SK-N-SH (cell line): ENCODE data around the gene ANKRD50. TPM values are rescaled to one million over a fixed set of nuclear protein-coding genes. Genes with fewer than 3 reads are reported as not detected.

Experiments
- CTCF ChIA-PET: fragments of 300-600, 350-600 bp; formaldehyde crosslinking; extraction: SDS; loops from one replicate; lab custom pipeline; 2021; lab: Yijun Ruan, JAX
- POLR2A ChIA-PET: fragments of 350-600 bp; sonication (Branson Sonifier 250); formaldehyde crosslinking; extraction: SDS; loops from one replicate; lab custom pipeline; 2020; ENCODE audit warnings: antibody characterized with exemption, inconsistent platforms; lab: Yijun Ruan, JAX
- DNase-seq: peaks from one replicate; pipeline ENCODE4 v3.0.0; 2012
- H2AFZ ChIP-seq: fragments of 200-600 bp; sonication (generic); 2 replicates; pipeline ENCODE4 v1.8.1; 2016; ENCODE audit warnings: antibody characterized with exemption, mild to moderate bottlenecking, low read depth
- H3F3A ChIP-seq: fragments of 200-600 bp; sonication (generic); replicated peaks from 2 replicates; pipeline ENCODE3; 2016; ENCODE audit warnings: antibody characterized with exemption, mild to moderate bottlenecking; ENCODE audit not compliant: insufficient read depth
- H3K27ac ChIP-seq, 2 experiments: fragments of 200-500 bp in 1 of 2; fragments of 200-600 bp in 1 of 2; sonication (Bioruptor generic) in 1 of 2; sonication (generic), shearing (Covaris generic) in 1 of 2; 2 replicates each; pipeline versions ENCODE4 v1.5.1 to v1.6.1; 2014 to 2016; ENCODE audit warnings: low read depth in 2 of 2, inconsistent platforms in 1 of 2, low read length in 1 of 2, mild to moderate bottlenecking in 1 of 2, mixed read lengths in 1 of 2
- H3K27me3 ChIP-seq: fragments of 200-600 bp; sonication (generic), shearing (Covaris generic); 2 replicates; pipeline ENCODE4 v1.6.1; 2016; ENCODE audit warnings: mixed run types; ENCODE audit not compliant: insufficient read depth
- H3K36me3 ChIP-seq, 2 experiments: fragments of 200-500 bp in 1 of 2; fragments of 200-600 bp in 1 of 2; sonication (Bioruptor generic) in 1 of 2; sonication (generic) in 1 of 2; replicated peaks in 1 of 2; 2 replicates each; pipeline versions ENCODE3 to v1.5.1; 2014 to 2016; ENCODE audit warnings: low read length in 1 of 2, mild to moderate bottlenecking in 1 of 2; ENCODE audit not compliant: insufficient read depth in 2 of 2, control insufficient read depth in 1 of 2
- H3K4me1 ChIP-seq, 2 experiments: fragments of 200-500 bp in 1 of 2; fragments of 200-600 bp in 1 of 2; sonication (Bioruptor generic) in 1 of 2; sonication (generic), shearing (Covaris generic) in 1 of 2; 2 replicates each; pipeline versions ENCODE4 v1.5.1 to v1.6.1; 2014 to 2016; ENCODE audit warnings: low read depth in 1 of 2, low read length in 1 of 2, mixed run types in 1 of 2; ENCODE audit not compliant: insufficient read depth in 2 of 2, control insufficient read depth in 1 of 2
- H3K4me2 ChIP-seq: fragments of 200-600 bp; sonication (generic), shearing (Covaris generic); 2 replicates; pipeline ENCODE4 v1.6.1; 2017; ENCODE audit warnings: mixed run types
- H3K4me3 ChIP-seq, 2 experiments: fragments of 200-500 bp in 1 of 2; fragments of 200-600 bp in 1 of 2; sonication (Bioruptor generic) in 1 of 2; sonication (generic), shearing (Covaris generic) in 1 of 2; 2 replicates each; pipeline versions ENCODE4 v1.5.1 to v1.8.1; 2014 to 2016; ENCODE audit warnings: low read depth in 2 of 2, inconsistent platforms in 1 of 2, low read length in 1 of 2, mild to moderate bottlenecking in 1 of 2, mixed read lengths in 1 of 2, moderate library complexity in 1 of 2
- H3K79me2 ChIP-seq: fragments of 200-600 bp; sonication (generic); 2 replicates; pipeline ENCODE4 v1.8.1; 2017; ENCODE audit warnings: mild to moderate bottlenecking; ENCODE audit not compliant: insufficient read depth
- H3K9ac ChIP-seq: fragments of 200-600 bp; sonication (generic); 2 replicates; pipeline ENCODE4 v1.6.1; 2017; ENCODE audit warnings: mixed run types
- H3K9me2 ChIP-seq: fragments of 200-600 bp; sonication (generic); 2 replicates; pipeline ENCODE4 v1.6.1; 2017; ENCODE audit warnings: mixed run types
- H3K9me3 ChIP-seq: fragments of 200-600 bp; sonication (generic); 2 replicates; pipeline ENCODE4 v1.6.1; 2017; ENCODE audit warnings: mixed run types, mild to moderate bottlenecking, moderate library complexity
- H4K20me1 ChIP-seq: fragments of 200-600 bp; sonication (generic); 2 replicates; pipeline ENCODE4 v1.6.1; 2017; ENCODE audit warnings: mild to moderate bottlenecking, mixed run types; ENCODE audit not compliant: insufficient read depth
- CHD2 ChIP-seq: fragments of 150-350 bp; IDR thresholded peaks from 2 replicates; pipeline ENCODE4 v1.6.1; 2018; ENCODE audit warnings: low read length; ENCODE audit not compliant: partially characterized antibody
- ELF1 ChIP-seq: IDR thresholded peaks from 2 replicates; pipeline ENCODE4 v1.4.0; 2012
- EP300 ChIP-seq, 2 experiments: IDR thresholded peaks; 2 replicates each; pipeline versions ENCODE4 v1.4.0 to v1.6.1; 2012; ENCODE audit warnings: borderline replicate concordance in 1 of 2, low read depth in 1 of 2, low read length in 1 of 2
- EZH2phosphoT487 ChIP-seq: fragments of 200-600 bp; sonication (generic); IDR thresholded peaks from 2 replicates; pipeline ENCODE4 v1.6.1; 2017; ENCODE audit warnings: low read depth, mixed run types, mild to moderate bottlenecking, antibody characterized with exemption, moderate library complexity, borderline replicate concordance
- FOXJ3 ChIP-seq: sonication (generic); formaldehyde crosslinking; IDR thresholded peaks from 2 replicates; pipeline ENCODE4 v1.5.1; 2020; ENCODE audit warnings: mild to moderate bottlenecking, missing genetic modification reagents
- FOXM1 ChIP-seq: IDR thresholded peaks from 2 replicates; pipeline ENCODE4 v1.4.0; 2012; ENCODE audit warnings: low read depth, mild to moderate bottlenecking
- GABPA ChIP-seq: IDR thresholded peaks from 2 replicates; pipeline ENCODE4 v1.4.0; 2012; ENCODE audit warnings: low read depth, mild to moderate bottlenecking
- NFIC ChIP-seq: IDR thresholded peaks from 2 replicates; pipeline ENCODE4 v1.4.0; 2012; ENCODE audit warnings: borderline replicate concordance
- NRF1 ChIP-seq: IDR thresholded peaks from 2 replicates; pipeline ENCODE4 v1.6.1; 2012; ENCODE audit warnings: low read depth, mild to moderate bottlenecking, low read length
- POLR2AphosphoS5 ChIP-seq: IDR thresholded peaks from 2 replicates; pipeline ENCODE4 v1.6.1; 2012; ENCODE audit warnings: low read depth, low read length
- RFX5 ChIP-seq: IDR thresholded peaks from 2 replicates; pipeline ENCODE4 v1.6.1; 2012; ENCODE audit warnings: mild to moderate bottlenecking, improper control_type of control experiment, low read length
- SMC3 ChIP-seq: IDR thresholded peaks from 2 replicates; pipeline ENCODE4 v1.6.1; 2012; ENCODE audit warnings: low read depth, low read length, improper control_type of control experiment
- TAF1 ChIP-seq: IDR thresholded peaks from 2 replicates; pipeline ENCODE4 v1.6.1; 2012; ENCODE audit warnings: low read depth, mild to moderate bottlenecking, low read length, moderate library complexity, borderline replicate concordance
- TCF12 ChIP-seq: IDR thresholded peaks from 2 replicates; pipeline ENCODE4 v1.4.0; 2012
- TEAD4 ChIP-seq: IDR thresholded peaks from 2 replicates; pipeline ENCODE4 v1.4.0; 2012; ENCODE audit warnings: mild to moderate bottlenecking, borderline replicate concordance; ENCODE audit not compliant: insufficient read depth
- YY1 ChIP-seq: IDR thresholded peaks from 2 replicates; pipeline ENCODE4 v1.4.0; 2012; ENCODE audit warnings: low read depth, mild to moderate bottlenecking
- WGBS: methylation state at CpG from one replicate; pipeline ENCODE4 v1.1.6; 2017; ENCODE audit warnings: low lambda C conversion rate; 5-methylcytosine and 5-hydroxymethylcytosine counted together
- polyA plus RNA-seq, 3 experiments: library from polyadenylated mRNA; depleted of rRNA; stranded (reverse); fragments of >200 nt; gene quantifications; 2 replicates each; pipeline ENCODE4 v1.2.3, GENCODE V29; 2012
- TF ChIP-seq, protein P1 (sequence below): IDR thresholded peaks from 2 replicates; pipeline ENCODE4 v1.4.0; 2012; ENCODE audit warnings: low read depth, borderline replicate concordance
- TF ChIP-seq, protein P2 (sequence below): IDR thresholded peaks from 2 replicates; pipeline ENCODE4 v1.4.0; 2012; ENCODE audit warnings: low read depth
- TF ChIP-seq, protein P3 (sequence below): IDR thresholded peaks from 2 replicates; pipeline ENCODE4 v1.6.1; 2012; ENCODE audit warnings: mild to moderate bottlenecking, low read depth, low read length, moderate library complexity
- TF ChIP-seq, protein P4 (sequence below): IDR thresholded peaks from 2 replicates; pipeline ENCODE4; 2012

The ANKRD50 gene
- polyA plus RNA-seq, 1 of the 3 experiments (the other 2 are of a cell fraction) = 13.5 TPM

DNA sequence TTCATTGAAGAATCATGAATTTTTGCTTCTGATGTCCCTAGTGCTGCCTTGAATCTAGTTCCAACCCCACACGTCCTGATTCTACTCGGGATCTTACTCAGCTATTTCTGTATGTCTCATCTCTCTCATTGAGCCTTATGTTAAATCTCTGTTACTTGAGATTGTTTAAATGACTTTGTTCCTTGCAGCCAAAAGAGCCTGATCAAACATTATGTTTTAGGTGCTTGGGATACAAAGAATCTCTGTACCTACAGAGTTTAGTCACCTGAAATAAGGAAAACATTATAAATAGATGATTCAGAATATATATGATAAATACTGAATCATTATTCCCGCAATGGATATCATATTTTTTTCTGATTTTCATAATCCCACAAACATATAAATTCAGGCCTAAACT lies 13.7 kb upstream of the ANKRD50 start:
- Histone ChIP-seq H4K20me1 (no peaks in the 10 kb centered on the region), H3K4me2 (no peak overlapping the region), H3K36me3 (no peaks in the 10 kb centered on the region), H3K4me1 (no peaks in the 10 kb centered on the region), H3K9me2 (no peaks in the 10 kb centered on the region), H3F3A (no peaks in the 10 kb centered on the region), H3K9me3 (no peaks in the 10 kb centered on the region), H3K27ac (no peak overlapping the region), H3K4me3 (no peak overlapping the region), H3K79me2 (no peaks in the 10 kb centered on the region), H2AFZ (no peak overlapping the region), H3K27me3 (no peaks in the 10 kb centered on the region), H3K9ac (no peak overlapping the region)
- DNase-seq = no peak
- WGBS = 90% methylated on average over 3 of the region's 3 CpGs
- ChIA-PET CTCF (no interaction called here), POLR2A (no interaction called here)
- TF ChIP-seq NFIC (no peak), POLR2AphosphoS5 (no peak), TEAD4 (no peak), GABPA (no peak), CHD2 (no peak), EP300 (IDR thresholded peaks at IDR 0.05; ENCODE audit: borderline replicate concordance in 1 of 2, low read depth in 1 of 2, low read length in 1 of 2) (no peak), TCF12 (no peak), RFX5 (no peak), ELF1 (no peak), TAF1 (no peak), YY1 (no peak), FOXJ3 (CRISPR knock-in tag) (no peak), SMC3 (no peak), EZH2phosphoT487 (no peak), FOXM1 (no peak), NRF1 (no peak)
- TF ChIP-seq, protein P1, sequence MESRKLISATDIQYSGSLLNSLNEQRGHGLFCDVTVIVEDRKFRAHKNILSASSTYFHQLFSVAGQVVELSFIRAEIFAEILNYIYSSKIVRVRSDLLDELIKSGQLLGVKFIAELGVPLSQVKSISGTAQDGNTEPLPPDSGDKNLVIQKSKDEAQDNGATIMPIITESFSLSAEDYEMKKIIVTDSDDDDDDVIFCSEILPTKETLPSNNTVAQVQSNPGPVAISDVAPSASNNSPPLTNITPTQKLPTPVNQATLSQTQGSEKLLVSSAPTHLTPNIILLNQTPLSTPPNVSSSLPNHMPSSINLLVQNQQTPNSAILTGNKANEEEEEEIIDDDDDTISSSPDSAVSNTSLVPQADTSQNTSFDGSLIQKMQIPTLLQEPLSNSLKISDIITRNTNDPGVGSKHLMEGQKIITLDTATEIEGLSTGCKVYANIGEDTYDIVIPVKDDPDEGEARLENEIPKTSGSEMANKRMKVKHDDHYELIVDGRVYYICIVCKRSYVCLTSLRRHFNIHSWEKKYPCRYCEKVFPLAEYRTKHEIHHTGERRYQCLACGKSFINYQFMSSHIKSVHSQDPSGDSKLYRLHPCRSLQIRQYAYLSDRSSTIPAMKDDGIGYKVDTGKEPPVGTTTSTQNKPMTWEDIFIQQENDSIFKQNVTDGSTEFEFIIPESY = no peak
- TF ChIP-seq, protein P2, sequence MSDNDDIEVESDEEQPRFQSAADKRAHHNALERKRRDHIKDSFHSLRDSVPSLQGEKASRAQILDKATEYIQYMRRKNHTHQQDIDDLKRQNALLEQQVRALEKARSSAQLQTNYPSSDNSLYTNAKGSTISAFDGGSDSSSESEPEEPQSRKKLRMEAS = no peak
- TF ChIP-seq, protein P3, sequence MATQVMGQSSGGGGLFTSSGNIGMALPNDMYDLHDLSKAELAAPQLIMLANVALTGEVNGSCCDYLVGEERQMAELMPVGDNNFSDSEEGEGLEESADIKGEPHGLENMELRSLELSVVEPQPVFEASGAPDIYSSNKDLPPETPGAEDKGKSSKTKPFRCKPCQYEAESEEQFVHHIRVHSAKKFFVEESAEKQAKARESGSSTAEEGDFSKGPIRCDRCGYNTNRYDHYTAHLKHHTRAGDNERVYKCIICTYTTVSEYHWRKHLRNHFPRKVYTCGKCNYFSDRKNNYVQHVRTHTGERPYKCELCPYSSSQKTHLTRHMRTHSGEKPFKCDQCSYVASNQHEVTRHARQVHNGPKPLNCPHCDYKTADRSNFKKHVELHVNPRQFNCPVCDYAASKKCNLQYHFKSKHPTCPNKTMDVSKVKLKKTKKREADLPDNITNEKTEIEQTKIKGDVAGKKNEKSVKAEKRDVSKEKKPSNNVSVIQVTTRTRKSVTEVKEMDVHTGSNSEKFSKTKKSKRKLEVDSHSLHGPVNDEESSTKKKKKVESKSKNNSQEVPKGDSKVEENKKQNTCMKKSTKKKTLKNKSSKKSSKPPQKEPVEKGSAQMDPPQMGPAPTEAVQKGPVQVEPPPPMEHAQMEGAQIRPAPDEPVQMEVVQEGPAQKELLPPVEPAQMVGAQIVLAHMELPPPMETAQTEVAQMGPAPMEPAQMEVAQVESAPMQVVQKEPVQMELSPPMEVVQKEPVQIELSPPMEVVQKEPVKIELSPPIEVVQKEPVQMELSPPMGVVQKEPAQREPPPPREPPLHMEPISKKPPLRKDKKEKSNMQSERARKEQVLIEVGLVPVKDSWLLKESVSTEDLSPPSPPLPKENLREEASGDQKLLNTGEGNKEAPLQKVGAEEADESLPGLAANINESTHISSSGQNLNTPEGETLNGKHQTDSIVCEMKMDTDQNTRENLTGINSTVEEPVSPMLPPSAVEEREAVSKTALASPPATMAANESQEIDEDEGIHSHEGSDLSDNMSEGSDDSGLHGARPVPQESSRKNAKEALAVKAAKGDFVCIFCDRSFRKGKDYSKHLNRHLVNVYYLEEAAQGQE = no peak
- TF ChIP-seq, protein P4, sequence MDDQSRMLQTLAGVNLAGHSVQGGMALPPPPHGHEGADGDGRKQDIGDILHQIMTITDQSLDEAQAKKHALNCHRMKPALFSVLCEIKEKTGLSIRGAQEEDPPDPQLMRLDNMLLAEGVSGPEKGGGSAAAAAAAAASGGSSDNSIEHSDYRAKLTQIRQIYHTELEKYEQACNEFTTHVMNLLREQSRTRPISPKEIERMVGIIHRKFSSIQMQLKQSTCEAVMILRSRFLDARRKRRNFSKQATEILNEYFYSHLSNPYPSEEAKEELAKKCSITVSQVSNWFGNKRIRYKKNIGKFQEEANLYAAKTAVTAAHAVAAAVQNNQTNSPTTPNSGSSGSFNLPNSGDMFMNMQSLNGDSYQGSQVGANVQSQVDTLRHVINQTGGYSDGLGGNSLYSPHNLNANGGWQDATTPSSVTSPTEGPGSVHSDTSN = no peak
